Measurements from ENCODE around the gene MIER1.
"Not testable (repeated sequence)": the region's sequence is repeated elsewhere in the genome, so short reads cannot be mapped to it uniquely, and the experiment has no call there.

The MIER1 gene

GRCh38 chr1:66938613-66939012 is 13.8 kb downstream of the MIER1 start:
- no peak for DNase-seq (ENCODE audit: low spot score)

DNA sequence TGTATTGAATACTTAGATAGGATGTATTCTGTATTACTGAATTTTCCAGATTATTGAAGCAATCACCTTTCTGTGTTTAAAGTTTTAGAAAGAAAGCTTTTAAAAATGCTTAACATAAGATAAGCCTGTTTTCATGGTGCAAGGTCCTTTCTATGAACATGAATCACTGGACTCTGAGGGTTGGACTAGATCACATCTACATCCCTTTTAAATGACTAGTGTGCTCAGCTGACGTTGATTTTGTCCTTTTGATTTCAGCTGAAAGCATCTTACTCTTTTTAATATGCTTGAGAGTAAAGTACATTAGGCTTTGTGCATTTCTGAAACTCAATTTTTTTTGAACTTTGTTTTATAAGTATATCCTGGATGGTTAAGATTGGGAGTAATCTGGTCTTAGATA is 16.2 kb downstream of the MIER1 start:
- no peak for DNase-seq (ENCODE audit: low spot score)

- peak; percentile 27 for DNase-seq (ENCODE audit: low spot score)
Measured at GRCh38 chr1:66943361-66943969, 18.7 kb downstream of the MIER1 start.

- DNase-seq (ENCODE audit: low spot score): no peak
Measured at GRCh38 chr1:66944330-66945274, 19.8 kb downstream of the MIER1 start.

DNA sequence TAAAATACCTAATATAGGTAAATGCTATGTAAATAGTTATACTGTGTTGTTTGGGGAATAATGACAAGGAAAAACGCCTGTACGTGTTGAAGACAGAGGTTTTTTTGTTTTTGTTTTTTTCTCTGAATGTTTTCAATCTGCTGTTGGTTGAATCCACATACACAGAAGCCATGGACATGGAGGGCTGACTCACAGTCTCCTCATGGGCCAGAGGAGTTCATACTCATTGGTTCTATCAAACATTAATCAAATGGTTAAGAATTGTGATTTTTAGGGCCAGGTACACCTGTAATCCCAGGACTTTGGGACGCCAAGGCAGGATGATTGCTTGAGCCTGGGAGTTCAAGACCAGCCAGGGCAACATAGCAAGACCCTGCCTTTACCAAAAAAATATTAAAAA is 20.5 kb downstream of the MIER1 start:
- no peak for DNase-seq (ENCODE audit: low spot score)

DNA sequence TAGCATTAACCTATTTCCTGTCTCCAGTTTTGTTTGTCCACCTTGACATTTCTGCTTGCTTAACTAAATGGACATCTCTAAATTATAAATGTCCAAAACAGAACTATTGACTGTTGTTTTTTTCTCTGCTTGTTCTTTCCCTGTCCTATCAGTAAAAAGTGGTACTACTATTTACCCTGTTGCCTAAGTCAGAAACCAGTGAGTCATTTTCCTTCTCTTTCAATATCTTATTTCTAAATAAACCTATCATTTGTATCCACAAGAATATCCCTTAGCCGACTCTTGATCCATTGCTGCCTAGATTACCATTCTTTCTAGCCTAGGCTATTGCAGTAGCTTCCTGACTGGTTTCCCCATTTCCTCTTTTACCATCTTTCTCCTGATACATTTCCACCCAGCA is 22.5 kb downstream of the MIER1 start:
- DNase-seq (ENCODE audit: low spot score): no peak

DNA sequence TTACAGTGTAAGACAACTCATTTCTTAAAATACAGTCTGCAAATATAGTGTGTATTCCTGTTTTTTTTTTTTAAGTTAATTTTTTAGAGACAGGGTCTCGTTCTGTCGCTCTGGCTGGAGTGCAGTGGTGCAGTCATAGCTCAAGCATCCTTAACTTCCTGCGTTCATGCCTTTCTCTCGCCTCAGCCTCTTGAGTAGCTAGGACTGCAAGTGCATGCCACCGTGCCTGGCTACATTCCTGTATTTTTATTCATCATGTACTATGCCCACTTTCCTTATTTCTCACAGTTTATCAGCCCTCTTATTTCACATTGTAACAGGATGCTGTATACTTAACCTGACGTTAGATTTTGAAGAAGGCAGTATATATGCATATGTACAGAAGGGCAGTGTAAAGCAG is 26.7 kb downstream of the MIER1 start:
- DNase-seq (ENCODE audit: low spot score): no peak

- no peak for DNase-seq (ENCODE audit: low spot score)
Measured at GRCh38 chr1:66954208-66954607, 29.4 kb downstream of the MIER1 start.

- DNase-seq (ENCODE audit: low spot score): no peak
Measured at GRCh38 chr1:66957938-66958337, 33.1 kb downstream of the MIER1 start.

DNA sequence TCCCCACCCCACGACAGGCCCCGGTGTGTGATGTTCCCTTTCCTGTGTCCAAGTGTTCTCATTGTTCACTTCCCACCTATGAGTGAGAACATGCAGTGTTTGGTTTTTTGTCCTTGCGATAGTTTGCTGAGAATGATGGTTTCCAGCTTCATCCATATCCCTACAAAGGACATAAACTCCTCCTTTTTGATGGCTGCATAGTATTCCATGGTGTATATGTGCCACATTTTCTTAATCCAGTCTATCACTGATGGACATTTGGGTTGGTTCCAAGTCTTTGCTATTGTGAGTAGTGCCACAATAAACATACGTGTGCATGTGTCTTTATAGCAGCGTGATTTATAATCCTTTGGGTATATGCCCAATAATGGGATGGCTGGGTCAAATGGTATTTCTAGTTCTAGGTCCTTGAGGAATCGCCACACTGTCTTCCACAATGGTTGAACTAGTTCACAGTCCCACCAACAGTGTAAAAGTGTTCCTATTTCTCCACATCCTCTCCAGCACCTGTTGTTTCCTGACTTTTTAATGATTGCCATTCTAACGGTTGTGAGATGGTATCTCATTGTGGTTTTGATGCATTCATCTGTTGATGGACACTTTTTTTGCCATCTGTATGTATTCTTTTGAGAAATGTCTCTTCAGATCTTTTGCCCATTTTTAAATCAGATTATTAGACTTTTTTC is 41.5 kb downstream of the MIER1 start:
- DNase-seq (ENCODE audit: low spot score): not testable (repeated sequence)

- DNase-seq (ENCODE audit: low spot score): no peak
Measured at GRCh38 chr1:66968574-66968973, 43.8 kb downstream of the MIER1 start.

- no peak for DNase-seq (ENCODE audit: low spot score)
Measured at GRCh38 chr1:66978201-66978600, 53.4 kb downstream of the MIER1 start.

DNA sequence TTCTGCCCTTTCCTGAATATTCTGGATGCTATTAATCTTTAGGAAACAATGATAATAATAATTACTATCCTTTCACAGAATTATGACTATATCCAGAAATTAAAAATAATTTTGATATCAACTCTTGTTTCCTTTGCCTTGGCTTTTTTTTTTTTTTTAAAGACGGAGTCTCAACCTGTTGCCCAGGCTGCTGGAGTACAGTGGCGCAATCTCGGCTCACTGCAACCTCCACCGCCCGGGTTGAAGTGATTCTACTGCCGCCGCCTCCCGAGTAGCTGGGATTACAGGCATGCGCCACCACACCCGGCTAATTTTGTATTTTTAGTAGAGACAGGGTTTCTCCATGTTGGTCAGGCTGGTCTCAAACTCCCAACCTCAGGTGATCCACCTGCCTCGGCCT is 54.8 kb downstream of the MIER1 start:
- DNase-seq (ENCODE audit: low spot score): not testable (repeated sequence)

- no peak for DNase-seq (ENCODE audit: low spot score)
Measured at GRCh38 chr1:66980745-66981367, 56.1 kb downstream of the MIER1 start.

DNA sequence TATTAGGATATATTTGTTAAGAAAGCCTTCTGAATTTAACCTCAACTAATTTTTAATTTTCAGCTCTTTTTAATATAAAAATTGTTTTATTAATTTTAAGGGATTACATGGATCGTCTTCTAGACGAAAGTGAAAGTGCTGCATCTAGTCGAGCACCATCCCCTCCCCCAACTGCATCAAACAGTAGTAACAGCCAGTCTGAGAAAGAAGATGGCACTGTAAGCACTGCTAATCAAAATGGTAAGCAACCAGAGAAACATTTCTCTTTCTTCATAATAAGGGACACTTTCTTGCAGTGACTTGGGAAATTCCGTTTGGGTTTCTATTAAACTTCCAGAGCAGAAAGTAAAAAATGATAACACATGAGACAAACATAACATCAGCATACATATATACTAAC is 56.9 kb downstream of the MIER1 start:
- DNase-seq (ENCODE audit: low spot score): no peak

GRCh38 chr1:66982561-66983260 is 57.9 kb downstream of the MIER1 start:
- no peak for DNase-seq (ENCODE audit: low spot score)

DNA sequence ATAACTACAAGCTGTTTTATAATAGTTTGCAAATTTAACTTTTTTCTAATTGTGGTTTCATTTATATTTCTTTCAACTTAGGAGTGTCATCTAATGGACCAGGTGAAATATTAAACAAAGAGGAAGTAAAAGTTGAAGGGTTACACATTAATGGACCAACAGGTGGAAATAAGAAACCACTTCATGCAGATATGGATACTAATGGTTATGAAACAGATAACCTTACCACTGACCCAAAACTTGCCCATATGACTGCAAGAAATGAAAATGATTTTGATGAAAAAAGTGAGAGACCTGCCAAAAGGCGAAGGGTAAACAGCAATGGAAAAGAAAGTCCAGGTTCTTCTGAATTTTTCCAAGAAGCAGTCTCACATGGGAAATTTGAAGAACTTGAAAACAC is 59.7 kb downstream of the MIER1 start:
- DNase-seq (ENCODE audit: low spot score): no peak

GRCh38 chr1:66985835-66986234 is 61.0 kb downstream of the MIER1 start:
- no peak for DNase-seq (ENCODE audit: low spot score)

- DNase-seq (ENCODE audit: low spot score): no peak
Measured at GRCh38 chr1:66993076-66993475, 68.3 kb downstream of the MIER1 start.

DNA sequence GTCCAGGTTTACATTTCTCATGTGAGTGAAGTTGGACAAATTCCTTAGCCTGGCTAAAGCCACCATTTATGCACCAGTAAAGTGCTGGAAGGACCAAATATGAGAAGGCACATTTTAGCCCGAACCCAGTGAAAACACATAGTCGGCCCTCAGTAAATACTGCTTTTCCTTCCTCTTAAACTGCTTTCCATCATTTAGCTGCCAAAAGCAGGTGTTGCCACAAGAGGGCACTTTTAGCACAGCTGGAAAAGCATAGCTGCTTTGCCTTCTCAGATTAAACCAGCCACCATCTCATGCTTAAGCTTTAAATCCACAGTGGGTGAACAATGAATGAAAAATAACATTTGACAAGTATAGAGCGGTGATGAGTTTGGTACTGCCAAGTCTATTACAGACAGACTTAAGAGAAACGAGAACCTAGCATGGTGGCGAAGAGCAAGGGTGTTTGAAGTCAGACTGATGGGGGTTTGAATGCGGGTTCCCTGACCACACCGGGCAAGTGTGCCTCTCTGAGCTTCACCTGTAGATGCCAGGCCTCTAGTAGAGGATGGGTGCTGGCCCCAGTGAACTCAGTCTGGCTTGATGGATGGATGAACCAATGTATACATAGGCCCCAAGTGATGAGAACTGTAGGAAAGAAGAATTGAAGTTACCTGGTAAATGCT is 71.4 kb downstream of the MIER1 start:
- peak; percentile 61 for DNase-seq (ENCODE audit: low spot score)

GRCh38 chr1:66998972-66999371 is 74.2 kb downstream of the MIER1 start:
- DNase-seq (ENCODE audit: low spot score): no peak

Measured in D341Med (cell line).